Fibroblast of pulmonary artery (primary cell): ENCODE data around the gene RASSF5.

Source experiments
- DNase-seq: peaks from one replicate; pipeline ENCODE4 v3.0.0-alpha.2; 2010; ENCODE audit warnings: low read depth
- H3K4me3 ChIP-seq: replicated peaks from 2 replicates; pipeline ENCODE4 v1.5.1; 2011; ENCODE audit warnings: low read depth, mild to moderate bottlenecking, control low read depth, low read length, moderate library complexity
- TF ChIP-seq, protein P1 (sequence below): IDR thresholded peaks from 2 replicates; pipeline ENCODE4 v1.5.1; 2011; ENCODE audit warnings: mild to moderate bottlenecking, control low read depth, low read length, inconsistent platforms; ENCODE audit errors: missing control alignments

RASSF5 gene

DNA sequence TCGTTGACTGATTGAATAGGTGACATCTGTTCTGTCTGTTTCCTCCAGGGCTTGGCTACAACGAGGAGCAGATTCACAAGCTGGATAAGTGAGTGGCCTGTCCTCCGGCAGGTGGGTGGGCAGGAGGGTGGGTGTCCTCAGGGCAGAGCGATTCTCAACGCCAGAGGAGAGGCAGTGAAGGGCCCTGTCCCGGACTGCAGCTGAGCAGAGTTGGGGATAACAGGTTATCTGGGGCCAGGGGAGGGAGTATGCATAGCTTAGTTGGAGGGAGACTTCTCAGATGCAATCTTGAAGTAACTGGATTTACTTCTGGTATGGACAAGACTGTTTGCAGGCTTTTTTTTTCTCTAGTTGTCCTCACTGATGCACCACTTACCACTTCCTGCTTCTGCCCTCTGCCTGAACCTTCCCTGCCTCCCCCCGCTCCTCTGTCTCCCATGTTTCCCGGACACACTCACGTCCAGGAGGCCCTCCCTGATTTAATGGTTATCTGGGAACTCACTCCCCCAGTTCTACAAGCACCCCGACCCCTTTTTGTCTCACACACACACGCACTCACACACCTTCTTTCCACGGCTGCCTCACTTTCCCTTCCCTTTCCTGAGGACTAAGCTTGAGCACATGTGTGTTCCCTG, 16.4 kb upstream of the RASSF5 start:
- DNase-seq: peak; percentile 45
- no peak overlapping the region for H3K4me3 ChIP-seq
- TF ChIP-seq, protein P1, sequence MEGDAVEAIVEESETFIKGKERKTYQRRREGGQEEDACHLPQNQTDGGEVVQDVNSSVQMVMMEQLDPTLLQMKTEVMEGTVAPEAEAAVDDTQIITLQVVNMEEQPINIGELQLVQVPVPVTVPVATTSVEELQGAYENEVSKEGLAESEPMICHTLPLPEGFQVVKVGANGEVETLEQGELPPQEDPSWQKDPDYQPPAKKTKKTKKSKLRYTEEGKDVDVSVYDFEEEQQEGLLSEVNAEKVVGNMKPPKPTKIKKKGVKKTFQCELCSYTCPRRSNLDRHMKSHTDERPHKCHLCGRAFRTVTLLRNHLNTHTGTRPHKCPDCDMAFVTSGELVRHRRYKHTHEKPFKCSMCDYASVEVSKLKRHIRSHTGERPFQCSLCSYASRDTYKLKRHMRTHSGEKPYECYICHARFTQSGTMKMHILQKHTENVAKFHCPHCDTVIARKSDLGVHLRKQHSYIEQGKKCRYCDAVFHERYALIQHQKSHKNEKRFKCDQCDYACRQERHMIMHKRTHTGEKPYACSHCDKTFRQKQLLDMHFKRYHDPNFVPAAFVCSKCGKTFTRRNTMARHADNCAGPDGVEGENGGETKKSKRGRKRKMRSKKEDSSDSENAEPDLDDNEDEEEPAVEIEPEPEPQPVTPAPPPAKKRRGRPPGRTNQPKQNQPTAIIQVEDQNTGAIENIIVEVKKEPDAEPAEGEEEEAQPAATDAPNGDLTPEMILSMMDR: no peak

DNA sequence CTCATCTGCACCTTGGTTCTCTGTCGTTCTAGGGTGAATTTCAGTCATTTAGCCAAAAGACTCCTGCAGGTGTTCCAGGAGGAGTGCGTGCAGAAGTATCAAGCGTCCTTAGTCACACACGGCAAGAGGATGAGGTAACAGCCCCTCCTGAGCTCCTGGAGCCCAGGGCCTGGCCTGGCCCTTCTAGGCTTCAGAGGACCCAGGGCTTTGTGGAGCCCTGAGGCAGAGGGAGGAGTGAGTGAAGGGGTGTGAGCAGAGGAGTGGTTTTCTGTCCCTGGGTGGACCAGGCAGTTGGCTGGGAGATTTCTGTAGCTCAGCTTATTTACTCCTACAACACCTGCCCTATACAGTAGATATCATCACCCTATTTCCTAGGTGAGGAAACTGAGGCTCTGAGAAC, 15.7 kb upstream of the RASSF5 start:
- no peak for DNase-seq
- TF ChIP-seq, protein P1: no peak
- no peak overlapping the region for H3K4me3 ChIP-seq

DNA sequence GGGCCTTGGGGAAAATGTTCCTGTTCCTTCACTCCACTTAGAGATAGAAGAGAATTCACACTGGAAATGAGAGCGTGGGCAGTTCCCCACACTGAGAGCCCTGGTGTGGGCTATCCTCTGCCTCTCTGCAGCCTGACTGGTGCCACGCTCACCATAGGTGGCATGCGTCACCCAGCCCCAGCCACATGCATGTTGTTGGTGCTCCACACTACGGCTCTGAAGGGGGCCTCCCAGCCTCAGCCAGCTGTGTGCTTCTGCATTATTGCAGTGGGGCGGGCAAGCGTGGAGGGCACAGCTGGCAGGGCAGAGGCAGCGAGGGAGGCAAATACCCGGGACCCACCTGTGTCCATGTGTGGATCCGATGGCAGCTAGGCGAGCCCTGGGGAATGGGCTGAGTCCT, 14.7 kb upstream of the RASSF5 start:
- no peak for DNase-seq
- no peak overlapping the region for H3K4me3 ChIP-seq
- TF ChIP-seq, protein P1: no peak

DNA sequence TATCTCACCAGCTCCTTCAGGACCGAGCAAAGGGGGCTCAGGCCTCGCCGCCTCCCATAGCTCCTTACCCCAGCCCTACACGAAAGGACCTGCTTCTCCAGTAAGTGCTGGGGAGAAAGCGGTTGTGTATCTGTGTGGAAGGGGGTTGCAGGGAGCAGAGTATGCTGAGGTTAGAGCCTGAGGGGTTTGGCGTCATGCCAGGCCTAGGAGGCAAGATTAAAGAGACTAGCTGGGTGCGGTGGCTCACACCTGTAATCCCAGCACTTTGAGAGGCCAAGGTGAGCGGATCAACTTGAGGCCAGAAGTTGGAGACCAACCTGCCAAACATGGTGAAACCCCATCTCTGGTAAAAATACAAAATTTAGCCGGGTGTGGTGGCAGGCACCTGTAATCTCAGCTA, 14.1 kb upstream of the RASSF5 start:
- no peak overlapping the region for H3K4me3 ChIP-seq
- no peak for DNase-seq
- TF ChIP-seq, protein P1: no peak

DNA sequence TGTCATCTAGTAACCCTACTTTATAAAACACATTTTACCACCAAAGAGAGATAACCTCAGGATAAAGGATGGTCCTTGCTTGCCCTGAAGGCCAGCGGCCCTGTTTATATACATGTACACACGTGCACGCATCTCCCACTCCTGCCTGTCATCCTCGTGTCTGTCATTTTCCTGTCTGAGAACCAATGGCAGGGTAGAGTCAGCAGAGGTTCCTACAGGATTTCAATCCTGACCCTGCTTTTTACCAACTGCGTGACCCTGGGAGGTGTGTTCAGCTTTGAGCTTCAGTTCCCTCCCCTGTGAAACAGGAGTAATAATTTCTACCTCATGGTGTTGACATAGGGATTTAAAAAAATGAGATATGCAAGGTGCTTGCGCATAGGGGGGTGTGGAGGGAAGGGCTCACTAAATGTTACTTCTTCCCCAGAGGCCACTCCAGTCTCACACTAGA, 12.3 kb upstream of the RASSF5 start:
- TF ChIP-seq, protein P1: no peak
- H3K4me3 ChIP-seq: no peak overlapping the region
- DNase-seq: no peak

DNA sequence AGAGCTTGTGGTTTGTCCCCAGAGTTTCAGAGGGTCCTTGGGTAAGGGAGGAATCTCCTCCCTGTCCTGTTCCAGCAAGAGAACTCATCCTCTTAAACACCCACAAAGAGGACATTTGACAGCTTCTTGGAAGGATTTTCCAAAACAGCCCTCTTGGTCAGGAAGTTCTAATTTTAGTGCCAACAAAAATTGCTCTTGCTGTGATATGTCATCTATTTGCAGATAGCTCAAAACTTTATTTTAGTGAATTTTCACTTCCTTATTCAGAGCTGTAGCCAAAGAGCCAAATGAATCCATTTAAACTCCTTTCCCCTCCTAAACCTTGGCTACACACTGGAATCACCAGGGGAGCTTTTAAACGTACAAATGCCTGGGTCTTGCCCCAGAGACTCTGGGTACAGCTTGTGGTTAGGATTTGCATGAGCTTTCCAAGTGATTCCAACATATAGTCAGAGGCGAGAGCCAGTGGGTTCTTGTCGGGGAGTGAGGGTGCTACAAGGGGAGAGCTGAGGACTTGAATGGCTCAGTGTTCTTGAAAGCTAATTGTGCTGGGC, 11.8 kb upstream of the RASSF5 start:
- TF ChIP-seq, protein P1: no peak
- DNase-seq: peak; percentile 45
- H3K4me3 ChIP-seq: no peak overlapping the region

DNA sequence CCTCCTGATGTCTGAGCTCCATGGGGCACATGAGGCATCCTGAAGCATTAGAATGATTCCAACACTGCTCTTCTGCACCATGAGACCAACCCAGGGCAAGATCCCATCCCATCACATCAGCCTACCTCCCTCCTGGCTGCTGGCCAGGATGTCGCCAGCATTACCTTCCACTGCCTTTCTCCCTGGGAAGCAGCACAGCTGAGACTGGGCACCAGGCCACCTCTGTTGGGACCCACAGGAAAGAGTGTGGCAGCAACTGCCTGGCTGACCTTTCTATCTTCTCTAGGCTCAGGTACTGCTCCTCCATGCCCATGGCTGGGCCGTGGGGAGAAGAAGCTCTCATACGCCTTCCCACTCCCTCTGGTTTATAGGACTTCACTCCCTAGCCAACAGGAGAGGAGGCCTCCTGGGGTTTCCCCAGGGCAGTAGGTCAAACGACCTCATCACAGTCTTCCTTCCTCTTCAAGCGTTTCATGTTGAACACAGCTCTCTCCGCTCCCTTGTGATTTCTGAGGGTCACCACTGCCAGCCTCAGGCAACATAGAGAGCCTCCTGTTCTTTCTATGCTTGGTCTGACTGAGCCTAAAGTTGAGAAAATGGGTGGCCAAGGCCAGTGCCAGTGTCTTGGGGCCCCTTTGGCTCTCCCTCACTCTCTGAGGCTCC, 11.1 kb upstream of the RASSF5 start:
- DNase-seq: no peak
- H3K4me3 ChIP-seq: no peak overlapping the region
- TF ChIP-seq, protein P1: no peak
